WERI-Rb-1 (cell line): ENCODE results near the gene AP4E1.

Source experiments
- DNase-seq: peaks from one replicate; pipeline ENCODE4 v3.0.0-alpha.2; 2020
- H3K27ac ChIP-seq: fragments of 250-450 bp; sonication (Bioruptor Pico); 2 replicates; pipeline ENCODE4 v1.5.1; 2020; ENCODE audit warnings: mild to moderate bottlenecking, moderate library complexity
- H3K27me3 ChIP-seq: fragments of 250-450 bp; sonication (Bioruptor Pico); 2 replicates; pipeline ENCODE4 v1.5.1; 2021; ENCODE audit warnings: mild to moderate bottlenecking, low read depth, moderate library complexity; ENCODE audit not compliant: insufficient read depth, severe bottlenecking
- H3K36me3 ChIP-seq: fragments of 250-450 bp; sonication (Bioruptor Pico); 2 replicates; pipeline ENCODE4 v1.5.1; 2020; ENCODE audit warnings: mild to moderate bottlenecking, moderate library complexity
- H3K4me3 ChIP-seq: 2 replicates; pipeline ENCODE4 v1.5.1; 2011; ENCODE audit warnings: low read depth, mild to moderate bottlenecking, control low read depth, low read length
- H3K9me3 ChIP-seq: fragments of 250-450 bp; sonication (Bioruptor Pico); 2 replicates; pipeline ENCODE4 v1.5.1; 2021; ENCODE audit warnings: mild to moderate bottlenecking, moderate library complexity; ENCODE audit not compliant: severe bottlenecking
- TF ChIP-seq, protein P1 (sequence below): IDR thresholded peaks from 2 replicates; pipeline ENCODE4 v1.5.1; 2011; ENCODE audit warnings: low read depth, mild to moderate bottlenecking, control low read depth, inconsistent platforms, low read length

Gene AP4E1

DNA sequence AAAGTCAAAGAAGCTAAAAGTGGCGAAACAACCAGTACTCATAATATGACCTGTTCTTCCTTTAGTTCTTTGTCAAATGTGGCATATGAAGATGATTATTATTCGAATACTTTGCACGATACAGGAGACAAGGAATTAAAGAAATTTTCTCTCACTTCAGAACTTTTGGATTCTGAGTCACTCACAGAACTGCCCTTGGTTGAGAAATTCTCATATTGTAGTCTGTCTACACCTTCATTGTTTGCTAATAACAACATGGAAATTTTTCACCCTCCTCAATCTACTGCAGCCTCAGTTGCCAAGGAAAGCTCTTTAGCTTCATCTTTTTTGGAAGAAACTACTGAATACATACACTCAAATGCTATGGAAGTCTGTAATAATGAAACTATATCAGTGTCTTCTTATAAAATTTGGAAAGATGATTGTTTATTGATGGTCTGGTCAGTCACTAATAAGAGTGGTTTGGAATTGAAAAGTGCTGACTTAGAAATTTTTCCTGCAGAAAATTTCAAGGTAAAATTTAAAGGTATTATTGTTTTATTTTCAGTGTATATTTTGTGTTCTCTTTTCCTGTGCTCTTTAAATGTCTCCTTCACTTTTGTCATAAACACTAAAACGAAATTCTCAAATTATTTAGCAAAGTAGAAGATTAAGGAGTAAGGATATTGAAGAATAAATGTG is 89.0 kb downstream of the AP4E1 start:
- Histone ChIP-seq H3K9me3 (no peaks in the 10 kb centered on the region), H3K27me3 (no peaks in the 10 kb centered on the region), H3K4me3 (no peak overlapping the region), H3K36me3 (peaks cover 2% of the 10 kb centered on the region), H3K27ac (no peak overlapping the region)
- DNase-seq = no peak
- TF ChIP-seq, protein P1, sequence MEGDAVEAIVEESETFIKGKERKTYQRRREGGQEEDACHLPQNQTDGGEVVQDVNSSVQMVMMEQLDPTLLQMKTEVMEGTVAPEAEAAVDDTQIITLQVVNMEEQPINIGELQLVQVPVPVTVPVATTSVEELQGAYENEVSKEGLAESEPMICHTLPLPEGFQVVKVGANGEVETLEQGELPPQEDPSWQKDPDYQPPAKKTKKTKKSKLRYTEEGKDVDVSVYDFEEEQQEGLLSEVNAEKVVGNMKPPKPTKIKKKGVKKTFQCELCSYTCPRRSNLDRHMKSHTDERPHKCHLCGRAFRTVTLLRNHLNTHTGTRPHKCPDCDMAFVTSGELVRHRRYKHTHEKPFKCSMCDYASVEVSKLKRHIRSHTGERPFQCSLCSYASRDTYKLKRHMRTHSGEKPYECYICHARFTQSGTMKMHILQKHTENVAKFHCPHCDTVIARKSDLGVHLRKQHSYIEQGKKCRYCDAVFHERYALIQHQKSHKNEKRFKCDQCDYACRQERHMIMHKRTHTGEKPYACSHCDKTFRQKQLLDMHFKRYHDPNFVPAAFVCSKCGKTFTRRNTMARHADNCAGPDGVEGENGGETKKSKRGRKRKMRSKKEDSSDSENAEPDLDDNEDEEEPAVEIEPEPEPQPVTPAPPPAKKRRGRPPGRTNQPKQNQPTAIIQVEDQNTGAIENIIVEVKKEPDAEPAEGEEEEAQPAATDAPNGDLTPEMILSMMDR = no peak

DNA sequence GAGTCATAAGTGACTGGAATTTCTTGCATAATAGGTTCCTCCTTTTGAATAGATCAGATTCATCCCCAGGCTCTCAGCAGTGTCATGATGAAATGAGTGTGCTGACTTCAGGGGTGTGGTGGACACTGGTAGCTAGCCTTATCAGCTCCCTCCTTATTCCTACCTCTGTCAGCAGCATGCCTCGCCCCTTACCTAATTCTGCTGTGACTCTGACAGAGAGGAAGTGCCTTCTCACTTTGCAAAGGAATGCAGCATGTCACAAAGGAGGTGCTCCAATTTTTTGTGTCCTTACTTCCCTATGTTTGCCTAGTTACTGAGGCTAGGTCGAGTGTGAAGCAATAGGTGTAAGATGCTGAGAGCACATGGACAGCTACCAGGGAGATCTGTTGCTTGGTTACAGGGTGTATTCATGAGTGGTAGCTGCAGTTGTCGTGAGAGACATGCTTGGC is 95.6 kb downstream of the AP4E1 start:
- no peak for DNase-seq
- Histone ChIP-seq H3K4me3 (no peak overlapping the region), H3K27ac (no peak overlapping the region), H3K36me3 (peaks cover 3% of the 10 kb centered on the region; the same call in 1 of the 2 replicates), H3K27me3 (no peaks in the 10 kb centered on the region), H3K9me3 (no peaks in the 10 kb centered on the region)
- TF ChIP-seq, protein P1 = no peak

DNA sequence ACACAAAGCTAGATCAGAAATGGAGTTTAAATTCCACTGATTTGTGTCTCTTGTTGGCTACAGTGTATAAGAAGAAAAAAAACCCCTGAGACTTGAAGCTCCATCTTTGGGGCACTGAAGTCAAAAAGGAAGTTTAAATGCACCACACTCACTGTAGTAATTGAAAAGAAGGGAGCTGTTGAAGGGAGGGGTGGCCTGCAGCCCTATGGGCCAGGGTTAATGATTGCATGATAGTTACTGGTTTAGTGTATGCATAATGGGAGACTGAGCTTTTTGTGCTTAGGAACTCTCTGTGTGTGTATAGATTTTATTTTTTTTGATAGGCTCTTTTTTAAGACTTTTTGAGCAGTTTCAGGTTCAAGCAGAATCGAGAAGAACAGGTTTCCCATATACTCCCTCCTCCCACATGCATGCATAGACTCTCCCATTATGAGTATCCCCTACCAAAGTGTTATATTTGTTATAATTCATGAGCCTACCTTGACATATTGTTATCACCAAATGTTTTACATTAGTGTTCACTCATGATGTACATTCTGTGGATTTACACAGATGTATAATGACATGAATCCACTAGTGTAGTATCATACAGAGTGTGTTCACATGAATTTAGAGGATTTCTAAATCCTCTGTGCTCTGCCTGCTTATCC is 98.0 kb downstream of the AP4E1 start:
- Histone ChIP-seq H3K27ac (no peak overlapping the region), H3K27me3 (no peaks in the 10 kb centered on the region), H3K36me3 (peaks cover 3% of the 10 kb centered on the region; the same call in 1 of the 2 replicates), H3K4me3 (no peak overlapping the region), H3K9me3 (no peaks in the 10 kb centered on the region)
- TF ChIP-seq, protein P1 = no peak
- no peak for DNase-seq

DNA sequence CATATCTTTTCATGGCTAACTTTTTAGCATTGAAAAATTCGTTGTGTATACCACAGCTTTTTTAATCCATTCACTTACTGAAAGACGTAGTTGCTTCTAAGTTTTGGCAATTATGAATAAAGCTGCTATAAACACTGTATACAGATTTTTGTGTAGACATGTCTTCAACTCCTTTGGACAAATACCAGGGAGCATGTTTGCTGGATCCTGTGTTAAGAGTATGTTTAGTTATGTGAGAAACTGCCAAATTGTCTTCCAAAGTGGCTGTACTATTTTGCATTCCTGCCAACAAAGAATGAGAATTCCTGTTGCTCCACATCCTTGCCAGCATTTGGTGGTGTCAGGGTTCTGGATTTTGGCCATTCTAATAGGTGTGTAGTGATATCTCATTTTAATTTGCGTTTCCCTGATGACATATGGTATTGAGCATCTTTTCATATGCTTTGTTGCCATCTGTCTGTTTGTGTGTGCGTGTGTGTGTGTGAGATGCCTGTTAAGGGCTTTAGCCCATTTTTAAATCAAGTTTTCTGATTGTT is 98.7 kb downstream of the AP4E1 start:
- Histone ChIP-seq H3K27me3 (no peaks in the 10 kb centered on the region), H3K4me3 (no peak overlapping the region), H3K27ac (no peak overlapping the region), H3K9me3 (no peaks in the 10 kb centered on the region), H3K36me3 (peaks cover 3% of the 10 kb centered on the region; the same call in 1 of the 2 replicates)
- no peak for DNase-seq
- TF ChIP-seq, protein P1 = no peak

DNA sequence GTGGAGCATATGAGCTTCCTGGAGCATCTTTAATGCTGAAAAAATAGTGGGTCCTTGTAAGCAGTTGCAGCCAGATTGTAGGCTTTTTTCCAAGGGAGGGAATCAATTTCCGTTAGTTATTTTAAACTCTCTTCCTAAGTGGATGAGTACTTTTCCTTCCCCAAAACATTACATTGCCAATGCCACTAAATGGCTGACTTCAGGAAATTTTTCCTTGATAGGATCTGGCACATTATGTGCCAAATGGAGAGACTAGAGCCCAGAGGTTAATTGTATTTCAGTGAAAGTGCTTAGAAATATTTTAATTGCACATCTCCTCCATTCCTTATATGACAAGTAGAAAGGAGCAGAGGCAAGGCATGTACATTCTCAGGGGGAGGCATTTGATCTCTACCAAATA is 102.7 kb downstream of the AP4E1 start:
- DNase-seq = no peak
- Histone ChIP-seq H3K27ac (no peak overlapping the region), H3K36me3 (no peaks in the 10 kb centered on the region), H3K9me3 (no peaks in the 10 kb centered on the region), H3K27me3 (no peaks in the 10 kb centered on the region), H3K4me3 (no peak overlapping the region)
- TF ChIP-seq, protein P1 = no peak
